Dermis microvascular lymphatic vessel endothelial cell (primary cell): ENCODE data around the gene BCL7C. TPM values are rescaled to one million over a fixed set of nuclear protein-coding genes. Genes with fewer than 3 reads are reported as not detected.

ENCODE experiments used
- DNase-seq, 2 donors: peaks; one replicate each; pipeline versions ENCODE4 v3.0.0 to v3.0.0-alpha.2; 2010; ENCODE audit warnings: low read depth in 2 of 2
- total RNA-seq: library from RNA; depleted of rRNA; stranded (reverse); fragments of >200 nt; gene quantifications from 2 replicates; pipeline ENCODE4 v1.2.1, GENCODE V29; 2014

The BCL7C gene
- total RNA-seq, 1 donor from 2014 or later, result 49.9 TPM

GRCh38 chr16:30922960-30923535 lies 29.2 kb upstream of the BCL7C start:
- peak; percentile 98 to 100 for DNase-seq

GRCh38 chr16:30922420-30922959 lies 28.6 kb upstream of the BCL7C start:
- peak; percentile 99 to 100 for DNase-seq

GRCh38 chr16:30921748-30922419 lies 28.0 kb upstream of the BCL7C start:
- DNase-seq, result peak; percentile 83 to 91

DNA sequence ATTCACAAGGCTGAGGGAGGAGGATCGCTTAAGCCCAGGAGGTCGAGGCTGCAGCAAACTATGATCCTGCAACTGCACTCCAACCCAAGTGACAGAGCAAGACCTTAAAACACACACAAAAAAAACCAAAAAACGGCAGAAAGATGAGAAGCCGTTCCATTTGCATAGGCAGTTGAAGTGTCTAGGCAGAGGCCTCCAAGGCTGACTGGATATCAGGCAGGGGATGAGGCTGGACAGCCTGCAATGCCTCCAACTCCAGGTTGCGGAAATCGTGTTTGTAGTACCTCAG lies 27.5 kb upstream of the BCL7C start:
- DNase-seq, result no peak

GRCh38 chr16:30920891-30921290 lies 27.0 kb upstream of the BCL7C start:
- no peak for DNase-seq

DNA sequence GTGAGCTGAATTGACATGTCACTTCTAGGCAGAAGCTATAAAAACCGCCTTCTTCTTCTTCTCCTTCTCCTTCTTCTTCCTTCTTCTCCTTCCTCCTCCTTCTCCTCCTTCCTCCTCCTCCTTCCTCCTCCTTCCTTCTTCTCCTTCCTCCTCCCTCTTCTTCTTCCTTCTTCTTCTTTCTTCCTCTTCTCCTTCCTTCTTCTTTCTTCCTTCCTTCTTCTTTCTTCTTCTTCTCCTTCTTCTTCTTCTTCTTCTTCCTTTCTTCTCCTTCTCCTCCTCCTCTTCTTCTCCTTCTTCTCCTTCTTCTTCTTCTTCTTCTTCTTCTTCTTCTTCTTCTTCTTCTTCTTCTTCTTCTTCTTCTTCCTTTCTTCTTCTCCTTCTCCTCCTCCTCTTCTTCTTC lies 24.7 kb upstream of the BCL7C start:
- DNase-seq, result no peak

- no peak for DNase-seq
Observed at GRCh38 chr16:30914830-30915229, 21.0 kb upstream of the BCL7C start.

- DNase-seq, result no peak
Observed at GRCh38 chr16:30912794-30913412, 19.0 kb upstream of the BCL7C start.

DNA sequence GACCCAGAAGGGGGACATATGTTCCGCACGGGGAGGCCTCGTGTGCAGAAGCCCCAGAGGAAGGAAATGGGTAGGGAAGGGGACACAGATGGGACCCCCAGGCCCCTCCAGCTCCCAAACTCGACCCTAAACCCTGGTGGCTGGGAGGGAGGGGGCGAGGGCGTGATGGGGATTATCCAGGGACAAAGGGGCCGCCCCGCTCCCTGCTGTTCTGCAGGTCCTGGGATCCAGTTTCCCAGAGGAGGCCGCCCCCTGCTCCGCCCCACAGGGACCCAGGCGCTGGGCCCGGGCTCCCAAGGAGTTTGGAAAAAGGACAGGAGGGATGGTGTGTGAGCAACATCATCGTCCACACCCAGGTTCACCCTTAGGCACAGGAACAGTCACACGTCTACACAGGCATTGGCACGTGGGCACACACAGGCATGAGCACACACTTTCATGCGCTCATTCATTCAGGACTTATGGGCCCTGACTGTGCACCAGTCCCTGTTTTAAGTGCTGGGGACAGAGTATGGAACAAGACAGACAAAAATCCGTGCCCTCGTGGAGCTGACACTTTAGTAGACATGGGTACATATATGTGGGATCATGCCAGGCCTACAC lies 16.7 kb upstream of the BCL7C start:
- no peak for DNase-seq

- DNase-seq, result no peak
Observed at GRCh38 chr16:30907064-30907463, 13.2 kb upstream of the BCL7C start.

DNA sequence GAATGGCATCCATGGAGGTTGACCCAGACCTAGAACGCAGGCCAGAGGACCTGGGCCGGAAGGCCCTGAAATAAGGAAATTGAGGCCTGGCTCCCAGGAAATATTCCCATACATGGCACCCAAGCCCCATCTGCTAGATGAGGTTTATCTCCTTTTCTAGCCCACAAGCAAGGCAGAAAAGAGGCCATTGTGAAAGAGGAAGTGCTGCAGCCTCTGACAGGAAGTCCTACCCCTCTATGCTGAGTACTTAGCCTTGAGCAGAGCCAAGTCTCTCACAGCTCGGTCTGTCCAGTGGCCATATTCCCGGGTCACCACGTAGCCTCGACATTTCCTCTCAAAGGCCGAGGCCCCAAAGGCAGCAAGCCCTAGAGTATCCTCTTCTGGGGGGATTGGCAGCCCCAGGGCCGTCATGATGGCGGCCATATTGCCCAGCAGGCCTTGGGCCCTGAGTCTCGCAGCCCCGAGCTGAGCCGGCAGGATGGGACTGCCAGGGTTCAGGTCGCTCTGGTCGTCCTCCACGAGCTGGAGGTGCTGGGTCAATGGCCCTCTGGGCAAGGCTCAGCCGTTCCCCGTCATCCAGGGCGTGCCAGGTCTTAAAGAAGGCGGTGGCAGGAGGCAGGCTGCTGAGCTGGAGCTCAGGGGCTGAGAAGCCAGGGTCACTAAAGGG lies 10.4 kb upstream of the BCL7C start:
- DNase-seq, result no peak

GRCh38 chr16:30903596-30903995 lies 9.7 kb upstream of the BCL7C start:
- peak in 1 of 2 donors; percentile 77 for DNase-seq

GRCh38 chr16:30903002-30903401 lies 9.1 kb upstream of the BCL7C start:
- DNase-seq, result no peak

DNA sequence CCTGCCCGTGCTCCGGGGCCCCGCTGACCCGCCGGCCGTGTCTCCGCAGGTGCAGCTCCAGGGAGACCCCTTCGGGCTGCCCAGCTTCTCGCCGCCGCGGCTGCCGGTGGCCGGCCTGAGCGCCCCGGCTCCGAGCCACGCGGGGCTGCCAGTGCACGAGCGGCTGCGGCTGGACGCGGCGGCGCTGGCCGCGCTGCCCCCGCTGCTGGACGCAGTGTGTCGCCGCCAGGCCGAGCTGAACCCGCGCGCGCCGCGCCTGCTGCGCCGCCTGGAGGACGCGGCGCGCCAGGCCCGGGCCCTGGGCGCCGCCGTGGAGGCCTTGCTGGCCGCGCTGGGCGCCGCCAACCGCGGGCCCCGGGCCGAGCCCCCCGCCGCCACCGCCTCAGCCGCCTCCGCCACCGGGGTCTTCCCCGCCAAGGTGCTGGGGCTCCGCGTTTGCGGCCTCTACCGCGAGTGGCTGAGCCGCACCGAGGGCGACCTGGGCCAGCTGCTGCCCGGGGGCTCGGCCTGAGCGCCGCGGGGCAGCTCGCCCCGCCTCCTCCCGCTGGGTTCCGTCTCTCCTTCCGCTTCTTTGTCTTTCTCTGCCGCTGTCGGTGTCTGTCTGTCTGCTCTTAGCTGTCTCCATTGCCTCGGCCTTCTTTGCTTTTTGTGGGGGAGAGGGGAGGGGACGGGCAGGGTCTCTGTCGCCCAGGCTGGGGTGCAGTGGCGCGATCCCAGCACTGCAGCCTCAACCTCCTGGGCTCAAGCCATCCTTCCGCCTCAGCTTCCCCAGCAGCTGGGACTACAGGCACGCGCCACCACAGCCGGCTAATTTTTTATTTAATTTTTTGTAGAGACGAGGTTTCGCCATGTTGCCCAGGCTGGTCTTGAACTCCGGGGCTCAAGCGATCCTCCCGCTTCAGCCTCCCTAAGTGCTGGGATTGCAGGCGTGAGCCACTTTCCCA lies 8.4 kb upstream of the BCL7C start:
- peak; percentile 40 to 79 for DNase-seq

GRCh38 chr16:30901201-30902028 lies 7.5 kb upstream of the BCL7C start:
- no peak for DNase-seq

DNA sequence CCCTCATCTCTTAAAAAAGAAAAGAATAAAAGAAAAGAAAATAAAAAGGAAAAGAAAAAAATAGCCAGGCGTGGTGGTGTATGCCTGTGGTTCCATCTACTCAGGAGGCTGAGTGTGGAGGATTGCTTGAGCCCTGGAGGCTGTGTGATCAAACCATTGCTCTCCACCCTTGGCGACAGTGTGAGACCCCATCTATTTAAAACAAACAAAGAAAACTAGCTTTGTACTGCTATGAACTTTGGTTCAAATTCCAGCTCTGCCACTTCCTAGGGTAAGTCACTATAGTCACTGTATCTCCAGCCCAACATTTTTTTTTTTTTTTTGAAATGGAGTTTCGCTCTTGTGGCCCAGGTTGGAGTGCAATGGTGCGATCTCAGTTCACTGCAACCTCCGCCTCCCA lies 6.7 kb upstream of the BCL7C start:
- no peak for DNase-seq

GRCh38 chr16:30899794-30900193 lies 5.9 kb upstream of the BCL7C start:
- no peak for DNase-seq

GRCh38 chr16:30896889-30897733 lies 3.2 kb upstream of the BCL7C start:
- DNase-seq, result peak; percentile 57 to 92

DNA sequence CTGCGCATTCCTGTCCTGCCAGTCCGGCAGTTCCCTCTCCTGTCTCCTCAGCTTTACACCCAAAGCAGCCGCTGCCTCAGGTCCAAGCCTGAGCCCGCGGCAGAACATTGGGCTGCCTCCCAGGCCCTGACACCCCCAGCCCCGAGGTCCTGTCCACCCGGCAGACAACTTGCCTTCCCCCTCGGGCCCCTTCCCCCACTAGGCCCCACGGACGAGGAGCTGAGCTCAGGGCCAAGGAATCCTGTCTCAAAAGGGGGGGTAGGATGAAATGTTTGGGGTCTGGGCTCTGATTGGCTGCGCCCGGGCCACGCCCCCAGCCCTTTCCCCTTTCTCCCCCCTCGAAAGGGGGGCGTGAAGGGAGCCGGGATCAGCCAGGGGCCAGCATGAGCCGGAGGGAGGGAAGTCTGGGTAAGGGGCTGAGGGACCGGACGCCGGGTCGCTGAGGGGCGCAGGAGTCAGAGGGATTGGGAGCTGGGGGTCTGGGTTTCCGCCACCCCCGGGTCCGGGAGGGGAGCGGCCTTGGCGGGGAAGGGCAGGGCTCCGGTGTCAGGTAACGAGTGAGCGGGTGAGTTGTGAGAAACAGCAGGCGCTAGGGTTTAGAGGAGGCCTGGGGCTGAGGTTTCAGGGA lies 2.5 kb upstream of the BCL7C start, which contains the start of gene CTF1:
Gene CTF1 (plus strand): TSS at position 354 of the 628 bp plus-strand sequence. CDS start 30 bp downstream, at position 384.
- DNase-seq, result peak in 1 of 2 donors; percentile 47
